Left renal pelvis (tissue), 4 donors: Measurements from ENCODE around the gene ARL1. TPM values are rescaled to one million over a fixed set of nuclear protein-coding genes. Genes with fewer than 3 reads are reported as not detected.

Source experiments
- polyA plus RNA-seq, 4 donors: library from polyadenylated mRNA; unstranded; fragments of 120-200 nt; gene quantifications; one replicate each; pipeline ENCODE4 v1.2.1, GENCODE V29; 2013; ENCODE audit not compliant: insufficient read length in 4 of 4

ARL1 gene
- polyA plus RNA-seq, 4 donors: 129 to 173 (median 150) TPM

Other genes with a start within 250 kb of the ARL1 start
- 10 to 100 TPM in 3 of 4 donors, 1 to 10 TPM in 1; 1.4 to 35.0 (median 28.4) TPM for gene SLC5A8, start 197.5 kb downstream of the ARL1 start, polyA plus RNA-seq
- 10 to 100 TPM; 16.9 to 18.2 (median 17.7) TPM for gene UTP20, start 127.7 kb downstream of the ARL1 start, polyA plus RNA-seq
- gene SPIC, start 67.6 kb upstream of the ARL1 start, polyA plus RNA-seq: not detected
- gene MYBPC1, start 187.2 kb upstream of the ARL1 start, polyA plus RNA-seq: under 1 TPM in 2 of 4 donors, not detected in 2; 0.11 to 0.21 TPM